Adrenal gland (tissue), 5 donors: ENCODE results near the gene DCP2.

Experiments used
- CTCF ChIP-seq, 6 experiments: fragments of 450-650 bp in 4 of 6; fragments of 200-600 bp in 2 of 6; sonication (generic) in 1 of 6; IDR thresholded peaks; 1 replicate in 5 of 6; 2 replicates in 1 of 6; pipeline versions ENCODE4 v1.5.1 to v1.8.0; 2016 to 2021; ENCODE audit warnings: antibody characterized with exemption in 6 of 6, mild to moderate bottlenecking in 2 of 6, moderate library complexity in 1 of 6
- POLR2A ChIP-seq, 2 donors: fragments of 450-650 bp; IDR thresholded peaks; one replicate each; pipeline ENCODE4 v1.6.1; 2017; ENCODE audit warnings: antibody characterized with exemption in 2 of 2, mild to moderate bottlenecking in 2 of 2, moderate library complexity in 1 of 2
- donor health status: DM: no; HTN: no; CAD: no.

- no peak for TF ChIP-seq CTCF (IDR thresholded peaks at IDR 0.05)
- TF ChIP-seq POLR2A (IDR thresholded peaks at IDR 0.05): no peak
Measured at GRCh38 chr5:112960863-112961504, 15.6 kb upstream of the DCP2 start.
